ENCODE data around the gene RFX3.

DNA sequence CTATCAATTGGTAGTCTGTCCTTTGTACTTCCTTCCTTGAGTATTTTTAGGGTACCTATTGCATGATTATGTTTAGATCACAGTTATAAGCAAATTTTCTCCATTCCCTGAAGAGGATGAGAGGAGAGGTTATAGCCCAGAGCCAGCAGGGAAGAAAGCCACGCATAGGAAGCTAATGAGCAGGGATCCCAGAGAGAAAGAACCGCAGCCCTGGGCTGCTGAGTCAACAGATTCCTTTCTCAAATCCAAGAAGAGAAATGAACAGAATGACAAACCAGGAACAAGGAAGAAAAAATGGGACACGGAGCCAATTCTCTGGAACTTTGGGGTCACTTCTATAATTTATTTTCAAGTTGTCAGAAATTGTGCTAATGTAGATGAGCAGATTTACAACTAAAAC, 284.5 kb downstream of the RFX3 start:
- TF ChIP-seq, protein P1, sequence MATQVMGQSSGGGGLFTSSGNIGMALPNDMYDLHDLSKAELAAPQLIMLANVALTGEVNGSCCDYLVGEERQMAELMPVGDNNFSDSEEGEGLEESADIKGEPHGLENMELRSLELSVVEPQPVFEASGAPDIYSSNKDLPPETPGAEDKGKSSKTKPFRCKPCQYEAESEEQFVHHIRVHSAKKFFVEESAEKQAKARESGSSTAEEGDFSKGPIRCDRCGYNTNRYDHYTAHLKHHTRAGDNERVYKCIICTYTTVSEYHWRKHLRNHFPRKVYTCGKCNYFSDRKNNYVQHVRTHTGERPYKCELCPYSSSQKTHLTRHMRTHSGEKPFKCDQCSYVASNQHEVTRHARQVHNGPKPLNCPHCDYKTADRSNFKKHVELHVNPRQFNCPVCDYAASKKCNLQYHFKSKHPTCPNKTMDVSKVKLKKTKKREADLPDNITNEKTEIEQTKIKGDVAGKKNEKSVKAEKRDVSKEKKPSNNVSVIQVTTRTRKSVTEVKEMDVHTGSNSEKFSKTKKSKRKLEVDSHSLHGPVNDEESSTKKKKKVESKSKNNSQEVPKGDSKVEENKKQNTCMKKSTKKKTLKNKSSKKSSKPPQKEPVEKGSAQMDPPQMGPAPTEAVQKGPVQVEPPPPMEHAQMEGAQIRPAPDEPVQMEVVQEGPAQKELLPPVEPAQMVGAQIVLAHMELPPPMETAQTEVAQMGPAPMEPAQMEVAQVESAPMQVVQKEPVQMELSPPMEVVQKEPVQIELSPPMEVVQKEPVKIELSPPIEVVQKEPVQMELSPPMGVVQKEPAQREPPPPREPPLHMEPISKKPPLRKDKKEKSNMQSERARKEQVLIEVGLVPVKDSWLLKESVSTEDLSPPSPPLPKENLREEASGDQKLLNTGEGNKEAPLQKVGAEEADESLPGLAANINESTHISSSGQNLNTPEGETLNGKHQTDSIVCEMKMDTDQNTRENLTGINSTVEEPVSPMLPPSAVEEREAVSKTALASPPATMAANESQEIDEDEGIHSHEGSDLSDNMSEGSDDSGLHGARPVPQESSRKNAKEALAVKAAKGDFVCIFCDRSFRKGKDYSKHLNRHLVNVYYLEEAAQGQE (IDR thresholded peaks at IDR 0.05; ENCODE audit: insufficient replicate concordance, low read depth): no peak
- no peak for TF ChIP-seq SPI1 (IDR thresholded peaks at IDR 0.05; ENCODE audit: borderline replicate concordance, low read depth)
- no peak for TF ChIP-seq POLR2AphosphoS5 (IDR thresholded peaks at IDR 0.05; ENCODE audit: low read depth)
- TF ChIP-seq, protein P2, sequence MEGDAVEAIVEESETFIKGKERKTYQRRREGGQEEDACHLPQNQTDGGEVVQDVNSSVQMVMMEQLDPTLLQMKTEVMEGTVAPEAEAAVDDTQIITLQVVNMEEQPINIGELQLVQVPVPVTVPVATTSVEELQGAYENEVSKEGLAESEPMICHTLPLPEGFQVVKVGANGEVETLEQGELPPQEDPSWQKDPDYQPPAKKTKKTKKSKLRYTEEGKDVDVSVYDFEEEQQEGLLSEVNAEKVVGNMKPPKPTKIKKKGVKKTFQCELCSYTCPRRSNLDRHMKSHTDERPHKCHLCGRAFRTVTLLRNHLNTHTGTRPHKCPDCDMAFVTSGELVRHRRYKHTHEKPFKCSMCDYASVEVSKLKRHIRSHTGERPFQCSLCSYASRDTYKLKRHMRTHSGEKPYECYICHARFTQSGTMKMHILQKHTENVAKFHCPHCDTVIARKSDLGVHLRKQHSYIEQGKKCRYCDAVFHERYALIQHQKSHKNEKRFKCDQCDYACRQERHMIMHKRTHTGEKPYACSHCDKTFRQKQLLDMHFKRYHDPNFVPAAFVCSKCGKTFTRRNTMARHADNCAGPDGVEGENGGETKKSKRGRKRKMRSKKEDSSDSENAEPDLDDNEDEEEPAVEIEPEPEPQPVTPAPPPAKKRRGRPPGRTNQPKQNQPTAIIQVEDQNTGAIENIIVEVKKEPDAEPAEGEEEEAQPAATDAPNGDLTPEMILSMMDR (IDR thresholded peaks at IDR 0.05; ENCODE audit: insufficient read depth, low read length): no peak

Data from HL-60 (cell line).